ENCODE results near the gene HNRNPC.

Gene HNRNPC

GRCh38 chr14:21269252-21270046 is at the start of gene HNRNPC:
Gene HNRNPC (minus strand): TSS chr14:21269442. CDS start chr14:21234193, 35,249 bp downstream.
- DNase-seq (ENCODE audit: low read depth), result peak; percentile 99
- H3K4me3 ChIP-seq (ENCODE audit: low read depth, low read length), result peak within 1 kb of the TSS; percentile 95
- TF ChIP-seq POLR2A (IDR thresholded peaks at IDR 0.05; ENCODE audit: extremely low read depth, insufficient read length) (peak; percentile 91), CTCF (IDR thresholded peaks at IDR 0.05; ENCODE audit: low read depth, low read length) (no peak), MAX (IDR thresholded peaks at IDR 0.05; ENCODE audit: low read depth, low read length) (no peak; the same call in 1 of the 2 replicates), MYC (IDR thresholded peaks at IDR 0.05; ENCODE audit: low read depth, low read length) (peak; percentile 79)

GRCh38 chr14:21317398-21317797 is 48.2 kb upstream of the HNRNPC start:
- TF ChIP-seq MAX (IDR thresholded peaks at IDR 0.05; ENCODE audit: low read depth, low read length) (0 out of 2 replicates have a peak, but pooled peaks have one; percentile 14), CTCF (IDR thresholded peaks at IDR 0.05; ENCODE audit: low read depth, low read length) (no peak)
- peak; percentile 57 for DNase-seq (ENCODE audit: low read depth)
- no peak overlapping the region for H3K4me3 ChIP-seq (ENCODE audit: low read depth, low read length)

- DNase-seq (ENCODE audit: low read depth), result no peak
- TF ChIP-seq POLR2A (IDR thresholded peaks at IDR 0.05; ENCODE audit: extremely low read depth, insufficient read length) (no peak), MAX (IDR thresholded peaks at IDR 0.05; ENCODE audit: low read depth, low read length) (no peak)
These were observed 44.3 kb upstream of the HNRNPC start for GRCh38 chr14:21313512-21313911.

GRCh38 chr14:21311614-21312013 is 42.4 kb upstream of the HNRNPC start:
- H3K4me3 ChIP-seq (ENCODE audit: low read depth, low read length), result no peak overlapping the region
- TF ChIP-seq CTCF (IDR thresholded peaks at IDR 0.05; ENCODE audit: low read depth, low read length) (no peak), MAX (IDR thresholded peaks at IDR 0.05; ENCODE audit: low read depth, low read length) (no peak), MYC (IDR thresholded peaks at IDR 0.05; ENCODE audit: low read depth, low read length) (no peak), POLR2A (IDR thresholded peaks at IDR 0.05; ENCODE audit: extremely low read depth, insufficient read length) (no peak)
- DNase-seq (ENCODE audit: low read depth), result no peak

More at GRCh38 chr14:21313512-21313911, 44.3 kb upstream of the HNRNPC start:
- H3K4me3 ChIP-seq (ENCODE audit: low read depth, low read length), result no peak overlapping the region

- no peak for TF ChIP-seq MAX (IDR thresholded peaks at IDR 0.05; ENCODE audit: low read depth, low read length)
- TF ChIP-seq MYC (IDR thresholded peaks at IDR 0.05; ENCODE audit: low read depth, low read length), result no peak
- no peak for TF ChIP-seq POLR2A (IDR thresholded peaks at IDR 0.05; ENCODE audit: extremely low read depth, insufficient read length)
- TF ChIP-seq CTCF (IDR thresholded peaks at IDR 0.05; ENCODE audit: low read depth, low read length), result no peak
- no peak for DNase-seq (ENCODE audit: low read depth)
These were observed 40.7 kb upstream of the HNRNPC start for GRCh38 chr14:21309956-21310355.

GRCh38 chr14:21309238-21309636 is 40.0 kb upstream of the HNRNPC start:
- DNase-seq (ENCODE audit: low read depth), result no peak
- no peak overlapping the region for H3K4me3 ChIP-seq (ENCODE audit: low read depth, low read length)
- no peak for TF ChIP-seq CTCF (IDR thresholded peaks at IDR 0.05; ENCODE audit: low read depth, low read length)
- no peak for TF ChIP-seq POLR2A (IDR thresholded peaks at IDR 0.05; ENCODE audit: extremely low read depth, insufficient read length)
- no peak for TF ChIP-seq MYC (IDR thresholded peaks at IDR 0.05; ENCODE audit: low read depth, low read length)
- TF ChIP-seq MAX (IDR thresholded peaks at IDR 0.05; ENCODE audit: low read depth, low read length), result no peak

More at GRCh38 chr14:21309956-21310355, 40.7 kb upstream of the HNRNPC start:
- no peak overlapping the region for H3K4me3 ChIP-seq (ENCODE audit: low read depth, low read length)
